ENCODE measurements around the gene PLXNB3. TPM values are rescaled to one million over a fixed set of nuclear protein-coding genes. Genes with fewer than 3 reads are reported as not detected.

Gene PLXNB3
- total RNA-seq, 1 donor from 2014 or later, result 73.1 TPM

- DNase-seq (ENCODE audit: low spot score) (no peak), ATAC-seq (no peak)
- intact Hi-C loops (cut with DNase I), result no loop called here
These were observed 57.0 kb downstream of the PLXNB3 start for GRCh38 chrX:153821066-153821465.

GRCh38 chrX:153824348-153824747 lies 60.3 kb downstream of the PLXNB3 start:
- ATAC-seq, result no peak
- intact Hi-C loops (cut with DNase I), result no loop called here
- DNase-seq (ENCODE audit: low spot score), result no peak

GRCh38 chrX:153825042-153825441 lies 61.0 kb downstream of the PLXNB3 start:
- intact Hi-C loops (cut with DNase I), result no loop called here
- no peak for DNase-seq (ENCODE audit: low spot score)
- no peak for ATAC-seq

Other genes starting within 250 kb of the PLXNB3 start
- gene ATP2B3, start 246.6 kb upstream of the PLXNB3 start, total RNA-seq, result 0.09 TPM
- gene CCNQ, start 165.1 kb upstream of the PLXNB3 start, total RNA-seq, result 11.9 TPM
- gene DUSP9, start 117.0 kb upstream of the PLXNB3 start, total RNA-seq, result 0.13 TPM
- gene PNCK, start 90.4 kb upstream of the PLXNB3 start, total RNA-seq, result 1.6 TPM
- 23.2 TPM for gene SLC6A8, start 76.3 kb upstream of the PLXNB3 start, total RNA-seq
- 124 TPM for gene BCAP31, start 39.9 kb upstream of the PLXNB3 start, total RNA-seq
- gene ABCD1, start 39.4 kb upstream of the PLXNB3 start, total RNA-seq, result 10.1 TPM
- gene SRPK3, start 16.8 kb downstream of the PLXNB3 start, total RNA-seq, result 1.1 TPM
- gene IDH3G, start 30.1 kb downstream of the PLXNB3 start, total RNA-seq, result 39.9 TPM
- 110 TPM for gene SSR4, start 30.4 kb downstream of the PLXNB3 start, total RNA-seq
- gene PDZD4, start 66.3 kb downstream of the PLXNB3 start, total RNA-seq, result 36.6 TPM
- 83.2 TPM for gene L1CAM, start 121.9 kb downstream of the PLXNB3 start, total RNA-seq
- 5.6 TPM for gene AVPR2, start 140.4 kb downstream of the PLXNB3 start, total RNA-seq
- 50.7 TPM for gene ARHGAP4, start 162.0 kb downstream of the PLXNB3 start, total RNA-seq
- 73.6 TPM for gene NAA10, start 170.8 kb downstream of the PLXNB3 start, total RNA-seq
- 23.0 TPM for gene RENBP, start 180.4 kb downstream of the PLXNB3 start, total RNA-seq
- 42.2 TPM for gene HCFC1, start 207.6 kb downstream of the PLXNB3 start, total RNA-seq
- gene TMEM187, start 208.5 kb downstream of the PLXNB3 start, total RNA-seq, result 10.3 TPM